HCT116 (cell line): ENCODE results near the gene ADM2. TPM values are rescaled to one million over a fixed set of nuclear protein-coding genes. Genes with fewer than 3 reads are reported as not detected.

Experiments
- ATAC-seq: fragments of 200-7000 bp; cut with Tn5 transposase; 2 replicates; pipeline ENCODE4 v1.9.1; 2020; ENCODE audit warnings: mild to moderate bottlenecking, moderate library complexity
- BruUV-seq: library from RNA; stranded (reverse); fragments of 400-500 nt; replicated peaks from 2 replicates; lab custom pipeline; 2021; lab: Mats Ljungman, UMichigan
- CTCF ChIA-PET: fragments of 300-600 bp; sonication (Branson Sonifier 250); formaldehyde crosslinking; loops from one replicate; lab custom pipeline; 2021; ENCODE audit warnings: antibody characterized with exemption; lab: Charles Lee
- POLR2A ChIA-PET: fragments of 300-600, 350-600 bp; sonication (Branson Sonifier 250); formaldehyde crosslinking; loops from one replicate; lab custom pipeline; 2021; ENCODE audit warnings: antibody characterized with exemption; lab: Charles Lee
- RAD21 ChIA-PET, 2 experiments: fragments of 300-600 bp; sonication (Branson Sonifier 250); formaldehyde crosslinking; loops; one replicate each; lab custom pipeline; 2023; ENCODE audit warnings: low total read pairs in 2 of 2; ENCODE audit not compliant: uncharacterized antibody in 2 of 2, unreplicated experiment in 2 of 2, low non-redundant PET in 1 of 2; lab: Charles Lee
- DNase-seq: peaks from one replicate; pipeline ENCODE4 v3.0.0-alpha.2; 2010; ENCODE audit warnings: low read depth, low spot score
- H2AFZ ChIP-seq: fragments of 200-600 bp; shearing (Covaris generic), sonication (generic); 2 replicates; pipeline ENCODE4 v1.6.1; 2017; ENCODE audit warnings: low read depth, mixed run types, mixed read lengths, antibody characterized with exemption, low read length; ENCODE audit not compliant: poor library complexity, severe bottlenecking
- H3K27ac ChIP-seq: 2 replicates; pipeline ENCODE4 v1.5.1; 2012; ENCODE audit warnings: low read depth, low read length
- H3K27me3 ChIP-seq: fragments of 200-600 bp; sonication (generic); 2 replicates; pipeline ENCODE4 v1.6.1; 2016; ENCODE audit warnings: mixed run types, low read length, mixed read lengths; ENCODE audit not compliant: insufficient read depth
- H3K36me3 ChIP-seq, 2 experiments: fragments of 200-500 bp in 1 of 2; fragments of 200-600 bp in 1 of 2; sonication (Bioruptor generic) in 1 of 2; sonication (generic) in 1 of 2; 2 replicates each; pipeline versions ENCODE4 v1.5.1 to v1.6.1; 2014 to 2016; ENCODE audit warnings: low read length in 2 of 2, inconsistent platforms in 1 of 2, mixed read lengths in 1 of 2, mixed run types in 1 of 2; ENCODE audit not compliant: insufficient read depth in 2 of 2, control insufficient read depth in 1 of 2
- H3K4me1 ChIP-seq, 2 experiments: fragments of 200-600 bp in 1 of 2; sonication (generic) in 1 of 2; 2 replicates each; pipeline versions ENCODE4 v1.5.1 to v1.6.1; 2012 to 2017; ENCODE audit warnings: low read length in 2 of 2, inconsistent platforms in 1 of 2, mild to moderate bottlenecking in 1 of 2, mixed read lengths in 1 of 2, mixed run types in 1 of 2, moderate library complexity in 1 of 2; ENCODE audit not compliant: insufficient read depth in 2 of 2, control insufficient read depth in 1 of 2
- H3K4me2 ChIP-seq: fragments of 200-600 bp; sonication (generic); 2 replicates; pipeline ENCODE4 v1.6.1; 2017; ENCODE audit warnings: mixed run types, low read length, mixed read lengths
- H3K4me3 ChIP-seq, 2 experiments: fragments of 200-600 bp in 1 of 2; sonication (generic) in 1 of 2; replicated peaks in 1 of 2; 2 replicates each; pipeline ENCODE4 v1.5.1; 2011 to 2016; ENCODE audit warnings: low read length in 2 of 2, control low read depth in 1 of 2, low read depth in 1 of 2, mild to moderate bottlenecking in 1 of 2, mixed read lengths in 1 of 2, mixed run types in 1 of 2
- H3K79me2 ChIP-seq: fragments of 200-600 bp; sonication (generic); 2 replicates; pipeline ENCODE4 v1.6.1; 2017; ENCODE audit warnings: mild to moderate bottlenecking, mixed run types, low read length, moderate library complexity, mixed read lengths; ENCODE audit not compliant: insufficient read depth
- H3K9ac ChIP-seq: fragments of 200-600 bp; sonication (generic); 2 replicates; pipeline ENCODE4 v1.6.1; 2016; ENCODE audit warnings: low read length, mixed read lengths
- H3K9me2 ChIP-seq: fragments of 200-600 bp; sonication (generic), shearing (Covaris generic); 2 replicates; pipeline ENCODE4 v1.6.1; 2017; ENCODE audit warnings: mixed run types, mild to moderate bottlenecking, moderate library complexity; ENCODE audit not compliant: insufficient read depth
- H3K9me3 ChIP-seq, 2 experiments: fragments of 200-500 bp in 1 of 2; fragments of 200-600 bp in 1 of 2; sonication (Bioruptor generic) in 1 of 2; sonication (generic) in 1 of 2; 2 replicates each; pipeline ENCODE4 v1.6.1; 2014 to 2017; ENCODE audit warnings: low read length in 2 of 2, mixed read lengths in 2 of 2, inconsistent platforms in 1 of 2, low read depth in 1 of 2, mild to moderate bottlenecking in 1 of 2, mixed run types in 1 of 2, moderate library complexity in 1 of 2; ENCODE audit not compliant: control insufficient read depth in 1 of 2, insufficient read depth in 1 of 2
- H4K20me1 ChIP-seq: fragments of 200-600 bp; sonication (generic), shearing (Covaris generic); 2 replicates; pipeline ENCODE4 v1.6.1; 2017; ENCODE audit warnings: mixed run types, mild to moderate bottlenecking, moderate library complexity; ENCODE audit not compliant: insufficient read depth
- CBX3 ChIP-seq: IDR thresholded peaks from 2 replicates; pipeline ENCODE4 v1.6.1; 2012; ENCODE audit warnings: low read depth
- EZH2phosphoT487 ChIP-seq: fragments of 200-600 bp; IDR thresholded peaks from 2 replicates; pipeline ENCODE4 v1.6.1; 2018; ENCODE audit warnings: antibody characterized with exemption, borderline replicate concordance
- JUND ChIP-seq: IDR thresholded peaks from 2 replicates; pipeline ENCODE4 v1.6.1; 2012
- POLR2AphosphoS5 ChIP-seq: IDR thresholded peaks from 2 replicates; pipeline ENCODE4 v1.6.1; 2011; ENCODE audit warnings: mild to moderate bottlenecking, low read depth, low read length, moderate library complexity
- RAD21 ChIP-seq: IDR thresholded peaks from 2 replicates; pipeline ENCODE4 v1.6.1; 2012; ENCODE audit warnings: low read depth, mild to moderate bottlenecking
- SIN3A ChIP-seq: IDR thresholded peaks from 2 replicates; pipeline ENCODE4 v1.6.1; 2012; ENCODE audit warnings: low read depth
- SP1 ChIP-seq: IDR thresholded peaks from 2 replicates; pipeline ENCODE4 v1.6.1; 2012; ENCODE audit warnings: low read depth
- SRF ChIP-seq: IDR thresholded peaks from 2 replicates; pipeline ENCODE4 v1.6.1; 2012; ENCODE audit warnings: low read depth
- TCF7L2 ChIP-seq: IDR thresholded peaks from 2 replicates; pipeline ENCODE4 v1.7.0; 2011; ENCODE audit warnings: borderline replicate concordance, inconsistent platforms; ENCODE audit not compliant: insufficient read depth, insufficient read length; ENCODE audit errors: extremely low read depth
- YY1 ChIP-seq: IDR thresholded peaks from 2 replicates; pipeline ENCODE4 v1.6.1; 2011; ENCODE audit warnings: low read length, low read depth, moderate library complexity, mild to moderate bottlenecking; ENCODE audit not compliant: insufficient replicate concordance; ENCODE audit errors: extremely low read depth
- ZNF274 ChIP-seq: fragments of 200-500 bp; sonication (Bioruptor generic); IDR thresholded peaks from 2 replicates; pipeline ENCODE4 v1.6.1; 2014; ENCODE audit warnings: mild to moderate bottlenecking, low read depth, low read length, inconsistent platforms
- intact Hi-C: fragments of 100-400 bp; cut with micrococcal nuclease; formaldehyde crosslinking; loops from 2 replicates; pipeline ENCODE4 v1.10.0; 2022
- total RNA-seq: library from RNA; stranded (reverse); gene quantifications from one replicate; pipeline ENCODE4 v1.2.1, GENCODE V29; 2021; ENCODE audit not compliant: unreplicated experiment
- TF ChIP-seq, protein P1 (sequence below): IDR thresholded peaks from 2 replicates; pipeline ENCODE4 v1.6.1; 2012; ENCODE audit warnings: low read depth
- TF ChIP-seq, protein P2 (sequence below): IDR thresholded peaks from 2 replicates; pipeline ENCODE4 v1.6.1; 2012

ADM2 gene
- total RNA-seq, 1 experiment from 2014 or later: 12.8 TPM

DNA sequence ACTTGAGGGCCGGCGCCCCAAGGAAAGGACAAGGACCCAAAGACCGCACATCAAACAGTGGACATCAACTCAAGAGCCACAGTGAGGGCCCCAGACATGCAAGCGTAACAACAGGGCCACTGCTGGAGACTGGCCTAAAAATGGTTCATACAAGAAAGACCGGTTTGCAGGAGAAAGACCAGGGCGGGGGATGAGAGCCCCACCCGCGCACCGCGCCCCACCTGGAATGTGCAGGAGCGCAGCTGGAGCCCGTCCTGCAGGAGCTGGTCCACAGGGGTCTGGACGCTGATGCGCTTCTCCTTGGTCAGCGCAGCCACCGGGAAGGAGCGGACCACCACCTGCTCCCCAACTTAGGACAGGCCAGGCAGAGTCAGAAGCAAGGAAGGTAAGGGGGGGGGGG is 20.4 kb upstream of the ADM2 start:
- no peak overlapping the region for H2AFZ ChIP-seq
- ChIA-PET POLR2A (no interaction called here), RAD21 (no interaction called here), CTCF (interaction anchor here (1.3 kb wide), 1 partner anchor 24 kb away, joined by 3 read pairs; no protein-coding TSS in a partner anchor)
- no TSS peak for BruUV-seq
- no peak for ATAC-seq
- H3K27me3 ChIP-seq: no peaks in the 10 kb centered on the region
- no peaks in the 10 kb centered on the region for H3K4me1 ChIP-seq
- no peak for DNase-seq
- no peak overlapping the region for H3K27ac ChIP-seq
- no peaks in the 10 kb centered on the region for H3K79me2 ChIP-seq
- H3K4me3 ChIP-seq: no peak overlapping the region
- H3K36me3 ChIP-seq: peaks cover 21 to 29% of the 10 kb centered on the region in 2 experiments; a peak in 3 of 4 replicates
- H3K9ac ChIP-seq: no peak overlapping the region
- intact Hi-C loops: no loop called here
- no peaks in the 10 kb centered on the region for H3K9me2 ChIP-seq
- no peaks in the 10 kb centered on the region for H3K9me3 ChIP-seq
- H4K20me1 ChIP-seq: no peaks in the 10 kb centered on the region
- TF ChIP-seq, protein P1, sequence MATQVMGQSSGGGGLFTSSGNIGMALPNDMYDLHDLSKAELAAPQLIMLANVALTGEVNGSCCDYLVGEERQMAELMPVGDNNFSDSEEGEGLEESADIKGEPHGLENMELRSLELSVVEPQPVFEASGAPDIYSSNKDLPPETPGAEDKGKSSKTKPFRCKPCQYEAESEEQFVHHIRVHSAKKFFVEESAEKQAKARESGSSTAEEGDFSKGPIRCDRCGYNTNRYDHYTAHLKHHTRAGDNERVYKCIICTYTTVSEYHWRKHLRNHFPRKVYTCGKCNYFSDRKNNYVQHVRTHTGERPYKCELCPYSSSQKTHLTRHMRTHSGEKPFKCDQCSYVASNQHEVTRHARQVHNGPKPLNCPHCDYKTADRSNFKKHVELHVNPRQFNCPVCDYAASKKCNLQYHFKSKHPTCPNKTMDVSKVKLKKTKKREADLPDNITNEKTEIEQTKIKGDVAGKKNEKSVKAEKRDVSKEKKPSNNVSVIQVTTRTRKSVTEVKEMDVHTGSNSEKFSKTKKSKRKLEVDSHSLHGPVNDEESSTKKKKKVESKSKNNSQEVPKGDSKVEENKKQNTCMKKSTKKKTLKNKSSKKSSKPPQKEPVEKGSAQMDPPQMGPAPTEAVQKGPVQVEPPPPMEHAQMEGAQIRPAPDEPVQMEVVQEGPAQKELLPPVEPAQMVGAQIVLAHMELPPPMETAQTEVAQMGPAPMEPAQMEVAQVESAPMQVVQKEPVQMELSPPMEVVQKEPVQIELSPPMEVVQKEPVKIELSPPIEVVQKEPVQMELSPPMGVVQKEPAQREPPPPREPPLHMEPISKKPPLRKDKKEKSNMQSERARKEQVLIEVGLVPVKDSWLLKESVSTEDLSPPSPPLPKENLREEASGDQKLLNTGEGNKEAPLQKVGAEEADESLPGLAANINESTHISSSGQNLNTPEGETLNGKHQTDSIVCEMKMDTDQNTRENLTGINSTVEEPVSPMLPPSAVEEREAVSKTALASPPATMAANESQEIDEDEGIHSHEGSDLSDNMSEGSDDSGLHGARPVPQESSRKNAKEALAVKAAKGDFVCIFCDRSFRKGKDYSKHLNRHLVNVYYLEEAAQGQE: no peak
- H3K4me2 ChIP-seq: no peak overlapping the region

DNA sequence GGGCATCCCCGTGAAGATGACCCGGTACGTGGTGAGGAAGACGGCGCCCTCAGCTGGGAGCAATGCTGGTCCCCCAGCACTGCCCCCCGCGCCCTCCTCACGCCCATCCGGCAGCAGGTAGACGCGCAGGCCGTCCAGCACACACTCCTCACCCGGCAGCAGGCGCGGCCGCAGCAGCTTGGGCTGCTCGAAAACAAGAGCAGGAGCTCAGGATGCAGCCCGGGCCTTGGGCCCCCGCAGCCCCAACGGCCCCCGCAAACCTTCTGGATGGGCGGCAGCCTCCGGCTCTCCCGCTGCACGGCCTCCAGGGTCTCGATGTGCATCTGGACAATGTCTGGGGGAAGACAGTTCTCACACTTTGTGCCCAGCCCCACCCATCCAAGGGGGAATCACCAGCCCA is 19.8 kb upstream of the ADM2 start:
- no peaks in the 10 kb centered on the region for H3K9me2 ChIP-seq
- ChIA-PET POLR2A (no interaction called here), CTCF (interaction anchor here (1.3 kb wide), 1 partner anchor 23 kb away, joined by 3 read pairs; no protein-coding TSS in a partner anchor), RAD21 (no interaction called here)
- H4K20me1 ChIP-seq: no peaks in the 10 kb centered on the region
- H3K9me3 ChIP-seq: no peaks in the 10 kb centered on the region
- H3K4me1 ChIP-seq: no peaks in the 10 kb centered on the region
- H3K27ac ChIP-seq: no peak overlapping the region
- no peak for ATAC-seq
- no peaks in the 10 kb centered on the region for H3K79me2 ChIP-seq
- no peak overlapping the region for H3K4me2 ChIP-seq
- no peak for DNase-seq
- no peak overlapping the region for H3K9ac ChIP-seq
- BruUV-seq: no TSS peak
- H3K4me3 ChIP-seq: no peak overlapping the region
- H3K27me3 ChIP-seq: no peaks in the 10 kb centered on the region
- no peak overlapping the region for H2AFZ ChIP-seq
- peaks cover 22 to 29% of the 10 kb centered on the region in 2 experiments; a peak in 3 of 4 replicates for H3K36me3 ChIP-seq
- intact Hi-C loops: no loop called here
- TF ChIP-seq SRF (no peak), JUND (no peak), EZH2phosphoT487 (no peak), SIN3A (no peak), ZNF274 (no peak), RAD21 (no peak), TCF7L2 (no peak), SP1 (no peak), CBX3 (no peak), POLR2AphosphoS5 (no peak), YY1 (no peak)
- TF ChIP-seq, protein P2, sequence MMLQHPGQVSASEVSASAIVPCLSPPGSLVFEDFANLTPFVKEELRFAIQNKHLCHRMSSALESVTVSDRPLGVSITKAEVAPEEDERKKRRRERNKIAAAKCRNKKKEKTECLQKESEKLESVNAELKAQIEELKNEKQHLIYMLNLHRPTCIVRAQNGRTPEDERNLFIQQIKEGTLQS: no peak
- TF ChIP-seq, protein P1: no peak
